ENCODE data around the gene OPN5.

DNA sequence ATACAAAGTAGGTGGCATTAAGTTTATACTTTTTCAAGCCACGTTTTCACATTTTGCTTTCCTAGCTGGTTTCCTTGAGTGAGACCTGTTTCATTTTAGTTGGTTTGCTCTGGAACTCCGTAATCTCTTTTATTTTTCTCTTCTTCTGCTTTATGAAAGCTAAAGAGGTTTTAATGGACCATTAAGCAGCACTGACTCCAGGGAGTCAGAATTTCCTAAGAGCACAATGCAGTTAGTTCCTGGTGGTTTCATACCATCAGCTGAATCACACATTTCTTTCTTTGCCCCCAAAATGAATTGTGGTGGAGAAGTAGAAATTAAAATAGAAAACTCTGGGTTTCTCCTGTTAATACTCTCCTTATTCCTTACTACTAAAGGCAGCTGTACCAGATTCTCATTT is 3.4 kb downstream of the OPN5 start:
- TF ChIP-seq, protein P1, sequence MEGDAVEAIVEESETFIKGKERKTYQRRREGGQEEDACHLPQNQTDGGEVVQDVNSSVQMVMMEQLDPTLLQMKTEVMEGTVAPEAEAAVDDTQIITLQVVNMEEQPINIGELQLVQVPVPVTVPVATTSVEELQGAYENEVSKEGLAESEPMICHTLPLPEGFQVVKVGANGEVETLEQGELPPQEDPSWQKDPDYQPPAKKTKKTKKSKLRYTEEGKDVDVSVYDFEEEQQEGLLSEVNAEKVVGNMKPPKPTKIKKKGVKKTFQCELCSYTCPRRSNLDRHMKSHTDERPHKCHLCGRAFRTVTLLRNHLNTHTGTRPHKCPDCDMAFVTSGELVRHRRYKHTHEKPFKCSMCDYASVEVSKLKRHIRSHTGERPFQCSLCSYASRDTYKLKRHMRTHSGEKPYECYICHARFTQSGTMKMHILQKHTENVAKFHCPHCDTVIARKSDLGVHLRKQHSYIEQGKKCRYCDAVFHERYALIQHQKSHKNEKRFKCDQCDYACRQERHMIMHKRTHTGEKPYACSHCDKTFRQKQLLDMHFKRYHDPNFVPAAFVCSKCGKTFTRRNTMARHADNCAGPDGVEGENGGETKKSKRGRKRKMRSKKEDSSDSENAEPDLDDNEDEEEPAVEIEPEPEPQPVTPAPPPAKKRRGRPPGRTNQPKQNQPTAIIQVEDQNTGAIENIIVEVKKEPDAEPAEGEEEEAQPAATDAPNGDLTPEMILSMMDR (IDR thresholded peaks at IDR 0.05), result no peak
- no peak for TF ChIP-seq POLR2A (IDR thresholded peaks at IDR 0.05)

All from heart left ventricle (tissue), 13 donors.